Measurements from ENCODE around the gene HMGXB3.

Gene HMGXB3

DNA sequence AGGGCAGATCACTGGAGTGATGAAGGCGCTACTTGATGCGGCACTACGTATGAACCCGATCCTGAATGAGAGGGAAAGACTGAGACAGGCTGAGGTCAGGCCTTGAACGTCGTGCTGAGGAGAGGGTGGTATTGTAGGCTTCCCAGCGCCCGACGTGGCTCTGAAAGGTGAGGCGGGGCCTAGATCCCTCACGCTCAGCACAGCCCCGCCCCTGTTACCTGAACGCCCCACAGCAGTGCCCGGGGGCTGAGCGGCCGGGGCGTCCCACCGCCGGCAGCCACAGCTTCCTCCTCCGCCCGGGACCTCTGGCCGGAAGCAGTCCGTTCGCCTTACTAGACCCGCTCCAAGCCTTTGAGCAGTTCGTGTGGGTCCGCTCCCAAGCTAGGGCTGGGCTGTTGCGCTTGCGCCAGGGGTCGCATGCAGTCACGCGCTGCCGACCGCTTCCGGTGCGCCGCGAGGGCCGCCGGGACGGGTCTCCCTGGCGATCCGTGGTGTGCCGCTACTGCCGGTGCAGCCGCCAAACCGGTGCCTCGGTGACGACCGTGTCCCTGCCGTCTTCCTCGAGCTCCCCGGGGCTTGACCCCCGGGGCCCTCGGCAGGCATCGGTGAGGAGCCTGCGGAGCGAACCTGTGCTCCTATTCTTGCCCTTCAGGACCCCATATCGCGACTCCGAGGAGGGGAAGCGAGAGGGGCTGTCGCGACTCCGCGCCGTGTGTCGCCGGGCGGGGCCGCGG lies at the start of gene HMGXB3, which contains the start of gene TIGD6:
Gene HMGXB3 (plus strand): TSS at position 484 of the 734 bp plus-strand sequence. CDS start 4,114 bp downstream, outside the sequence.
Gene TIGD6 (minus strand): TSS at position 399 of the 734 bp plus-strand sequence. CDS start 4,306 bp downstream, outside the sequence.
- peak; percentile 80 for DNase-seq

DNA sequence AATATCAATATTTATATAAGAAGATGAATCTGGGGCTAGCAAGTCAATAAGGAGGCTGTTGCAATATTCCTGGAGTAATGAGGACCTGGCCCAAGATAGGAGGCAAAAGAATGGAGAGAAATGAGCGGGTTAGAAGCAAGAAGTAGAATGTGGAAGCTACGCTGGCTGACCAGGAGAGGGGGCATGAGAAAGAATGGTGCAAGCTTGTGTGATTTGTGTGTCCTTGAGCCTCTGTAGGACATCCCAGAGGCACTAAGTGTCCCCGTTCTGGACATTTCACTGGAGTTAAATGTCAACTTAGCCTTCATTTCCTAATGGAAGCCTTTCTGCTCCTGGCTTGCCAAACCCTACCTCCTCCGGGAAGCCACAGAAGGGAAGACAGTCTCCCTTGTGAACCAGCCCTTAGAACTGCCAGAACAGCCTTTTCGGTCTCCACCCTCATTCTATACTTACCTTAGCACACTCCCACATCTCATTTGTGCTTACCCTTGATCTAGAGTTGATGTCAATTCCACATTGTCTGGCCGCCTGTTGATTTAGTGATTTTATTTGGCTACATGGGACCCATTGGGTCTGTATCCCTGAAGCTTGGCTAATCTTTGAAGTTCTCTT lies 49.3 kb upstream of the HMGXB3 start:
- no peak for DNase-seq

GRCh38 chr5:149953436-149954121 lies 47.0 kb upstream of the HMGXB3 start:
- no peak for DNase-seq

- no peak for DNase-seq
Observed at GRCh38 chr5:149954798-149955197, 45.7 kb upstream of the HMGXB3 start.

GRCh38 chr5:149956685-149957084 lies 43.9 kb upstream of the HMGXB3 start:
- no peak for DNase-seq

DNA sequence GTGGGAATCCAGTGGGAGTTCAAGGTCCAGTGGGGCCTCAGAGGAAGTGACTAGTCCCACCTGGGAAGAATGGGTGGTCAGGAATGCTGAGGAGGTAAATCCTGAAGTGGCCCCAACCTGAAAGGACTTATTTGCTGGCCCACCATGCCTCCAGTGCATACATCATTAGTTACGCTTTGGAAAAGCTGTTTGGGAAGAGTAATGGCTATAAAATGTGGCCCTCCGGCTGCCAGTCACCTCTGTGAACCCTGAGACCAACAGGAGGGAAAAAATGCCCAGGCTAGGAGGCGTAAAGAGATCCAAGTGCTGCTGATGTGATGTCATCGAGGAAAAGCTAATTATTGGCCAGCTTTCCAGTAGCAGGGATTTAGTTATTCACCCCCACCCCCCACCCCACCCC lies 42.7 kb upstream of the HMGXB3 start:
- no peak for DNase-seq

DNA sequence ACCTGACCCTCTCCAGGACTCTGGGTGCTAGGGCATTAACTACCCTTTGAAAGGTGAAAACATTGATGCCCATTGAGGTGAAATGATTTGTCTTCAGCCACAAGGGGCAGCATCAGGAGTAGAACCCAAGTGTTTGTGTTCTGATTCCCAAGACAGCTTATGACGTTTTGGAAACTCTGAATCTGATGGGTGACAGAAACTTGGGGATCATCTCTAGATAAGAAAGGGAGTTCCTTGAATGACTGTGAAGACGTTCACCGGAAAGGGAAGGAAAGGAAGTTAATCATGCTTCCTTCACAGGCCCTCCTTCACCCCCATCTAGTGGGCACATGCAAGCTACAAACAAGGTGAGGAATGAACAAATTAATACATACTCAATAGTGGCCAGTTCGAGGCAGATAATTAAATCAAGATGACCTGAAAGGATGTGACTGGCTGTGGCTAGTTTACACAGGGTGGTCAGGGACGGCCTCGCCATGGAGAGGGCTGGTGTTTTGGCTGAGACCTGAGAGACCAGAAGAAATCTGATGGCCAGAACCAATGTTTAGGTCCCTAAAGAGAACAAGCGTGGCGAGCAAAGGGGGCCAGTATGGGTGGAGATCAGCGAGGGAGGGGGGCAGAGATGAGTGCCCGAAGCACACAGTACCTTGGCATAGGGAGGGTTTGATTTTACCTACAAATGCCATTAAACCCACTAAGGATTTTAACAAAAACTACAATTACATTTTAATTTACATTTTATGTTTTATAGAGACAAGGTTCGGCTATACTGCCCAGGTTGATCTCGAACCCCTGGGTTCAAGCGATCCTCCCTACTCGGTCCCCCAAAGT lies 40.9 kb upstream of the HMGXB3 start:
- no peak for DNase-seq

DNA sequence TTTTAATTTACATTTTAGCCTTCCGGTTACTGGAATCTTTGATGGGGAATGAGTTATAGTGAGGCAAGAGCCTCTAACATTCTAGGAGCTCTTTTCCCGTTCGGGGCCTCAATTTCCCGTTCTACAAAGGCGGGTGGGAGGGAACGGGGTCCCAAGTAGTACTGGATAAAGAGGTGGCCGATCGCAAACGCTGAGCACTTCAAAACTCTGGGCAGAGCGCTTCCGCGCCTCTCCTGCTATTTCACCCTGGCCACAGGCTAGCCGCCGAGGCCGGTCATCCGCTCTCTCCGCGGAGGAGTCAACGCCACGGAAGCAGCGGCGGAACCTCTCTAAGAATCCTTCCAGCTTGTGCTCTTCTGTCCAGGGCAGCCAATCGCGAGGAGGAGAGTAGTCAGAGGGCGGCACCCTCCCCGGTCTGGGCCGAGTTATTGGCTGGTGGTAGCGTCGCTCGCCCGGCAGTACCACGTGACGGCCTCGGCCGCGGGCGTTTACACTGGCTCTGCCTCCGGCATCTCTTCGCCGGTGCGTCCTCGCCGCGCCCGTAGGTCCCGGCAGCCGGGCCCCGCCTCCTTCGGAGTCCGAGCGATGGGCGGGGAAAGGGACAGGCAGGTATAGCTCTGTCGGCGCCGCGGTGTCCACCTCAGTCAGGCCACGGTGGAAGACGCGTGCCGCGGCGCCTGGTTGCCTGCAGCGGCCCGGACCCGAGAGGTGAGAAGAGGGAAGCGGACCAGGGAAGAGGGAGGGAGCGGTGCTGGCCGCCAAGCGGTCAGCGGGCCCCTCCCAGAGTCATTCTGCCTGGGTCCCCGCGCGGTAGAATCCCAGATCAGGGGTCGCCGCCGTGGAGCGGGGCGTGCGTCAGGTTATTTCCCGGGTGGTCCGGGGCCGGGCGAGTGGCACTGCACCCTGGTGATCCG lies 40.0 kb upstream of the HMGXB3 start, which contains the start of gene SLC26A2:
Gene SLC26A2 (plus strand): TSS at position 487 of the 914 bp plus-strand sequence. CDS start 16,895 bp downstream, outside the sequence.
- DNase-seq: peak; percentile 92

GRCh38 chr5:149961186-149961685 lies 39.3 kb upstream of the HMGXB3 start:
- DNase-seq: no peak

DNA sequence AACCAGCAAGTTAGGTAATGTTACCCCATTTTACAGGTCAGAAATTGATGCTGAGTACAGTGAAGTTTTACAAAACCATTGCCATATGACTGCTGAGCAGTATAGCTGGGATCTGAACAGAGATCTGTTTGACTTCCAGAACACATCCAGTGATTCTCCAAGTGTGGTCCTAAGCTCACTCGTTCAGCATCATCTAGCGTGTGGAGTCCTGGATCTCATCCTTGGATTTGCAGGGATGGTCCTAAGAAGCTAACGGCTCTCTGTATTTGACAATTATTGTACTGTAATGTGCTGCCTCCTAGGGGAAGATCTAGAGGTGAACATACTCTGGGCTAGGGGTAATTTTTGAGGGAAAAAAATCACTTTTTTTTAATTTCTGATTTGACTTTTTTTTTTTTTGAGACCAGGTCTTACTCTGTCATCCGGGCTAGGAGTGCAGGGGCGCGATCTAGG lies 38.6 kb upstream of the HMGXB3 start:
- DNase-seq: peak; percentile 14

- DNase-seq: no peak
Observed at GRCh38 chr5:149962601-149963300, 37.8 kb upstream of the HMGXB3 start.

DNA sequence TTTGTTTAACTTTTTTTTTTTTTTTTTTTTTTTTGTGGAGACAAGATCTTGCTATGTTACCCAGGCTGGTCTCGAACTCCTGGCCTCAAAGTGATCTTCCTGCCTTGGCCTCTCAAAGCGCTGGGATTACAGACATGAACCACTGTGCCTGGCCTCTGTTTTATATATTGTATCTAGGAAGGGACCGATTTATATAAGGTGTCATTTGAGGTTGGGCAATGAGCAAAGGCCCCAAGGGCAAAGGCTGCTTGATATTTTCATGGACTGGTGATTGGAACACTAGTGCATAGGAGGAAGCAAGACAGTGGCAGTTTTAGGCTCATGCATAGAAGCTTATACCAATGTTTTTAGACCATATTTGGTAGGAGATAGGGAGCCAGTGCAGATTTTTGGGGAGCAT lies 36.8 kb upstream of the HMGXB3 start:
- no peak for DNase-seq

GRCh38 chr5:149966946-149967345 lies 33.6 kb upstream of the HMGXB3 start:
- DNase-seq: no peak

DNA sequence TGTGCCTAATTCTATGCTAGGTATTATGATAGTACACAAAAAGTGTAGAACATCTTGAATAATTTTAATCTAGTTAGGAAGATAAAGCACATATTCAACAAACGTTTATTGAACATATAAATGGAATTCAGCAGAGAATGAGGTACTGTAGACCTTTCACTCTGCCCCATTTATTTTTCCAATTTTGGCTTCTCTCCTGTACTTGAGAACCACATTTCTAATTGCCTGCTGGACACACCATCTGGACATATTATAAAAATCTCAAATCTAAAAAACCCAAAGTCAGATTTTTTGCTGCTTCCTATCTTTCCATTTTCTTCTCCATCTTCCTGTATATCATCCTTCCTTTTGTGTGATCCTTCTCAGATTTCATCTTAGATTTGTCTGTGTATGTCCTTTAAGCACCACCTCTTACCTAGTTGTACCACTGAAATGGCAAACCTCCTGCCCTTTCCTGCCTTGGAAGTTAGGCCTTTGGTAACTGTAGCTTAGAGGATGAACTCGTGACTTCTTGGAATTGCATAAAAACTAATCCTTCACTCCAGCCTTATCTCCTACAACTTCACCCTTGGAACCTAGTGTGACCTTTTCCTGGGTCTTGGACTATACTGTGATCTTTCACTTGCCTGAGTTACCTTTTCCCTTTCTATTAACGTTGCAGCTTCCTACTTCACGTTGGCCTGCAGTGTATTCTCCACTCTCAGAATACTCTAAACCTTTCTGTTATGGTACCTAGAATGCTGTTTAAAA lies 31.2 kb upstream of the HMGXB3 start:
- DNase-seq: no peak

GRCh38 chr5:149975409-149975808 lies 25.1 kb upstream of the HMGXB3 start:
- DNase-seq: no peak

DNA sequence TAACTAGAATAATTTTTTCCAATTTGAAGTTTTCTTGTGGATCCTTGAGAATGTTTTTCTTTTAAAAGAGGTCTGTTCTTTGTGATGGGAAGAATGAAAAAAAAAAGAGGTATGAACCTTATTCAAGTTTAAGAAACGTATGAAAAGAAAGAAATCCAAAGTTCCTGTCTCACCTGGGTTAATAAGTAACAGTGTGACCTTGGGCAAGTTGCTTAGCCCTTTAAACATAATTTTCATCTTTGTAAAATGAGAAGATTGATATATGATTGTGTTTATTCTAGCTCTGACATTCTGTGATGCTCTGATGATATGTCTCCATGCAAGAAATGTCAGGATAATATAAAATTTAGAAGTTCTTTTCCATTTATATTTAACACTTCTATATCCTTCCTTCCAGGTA lies 20.6 kb upstream of the HMGXB3 start:
- no peak for DNase-seq

GRCh38 chr5:149981206-149981605 lies 19.3 kb upstream of the HMGXB3 start:
- no peak for DNase-seq

DNA sequence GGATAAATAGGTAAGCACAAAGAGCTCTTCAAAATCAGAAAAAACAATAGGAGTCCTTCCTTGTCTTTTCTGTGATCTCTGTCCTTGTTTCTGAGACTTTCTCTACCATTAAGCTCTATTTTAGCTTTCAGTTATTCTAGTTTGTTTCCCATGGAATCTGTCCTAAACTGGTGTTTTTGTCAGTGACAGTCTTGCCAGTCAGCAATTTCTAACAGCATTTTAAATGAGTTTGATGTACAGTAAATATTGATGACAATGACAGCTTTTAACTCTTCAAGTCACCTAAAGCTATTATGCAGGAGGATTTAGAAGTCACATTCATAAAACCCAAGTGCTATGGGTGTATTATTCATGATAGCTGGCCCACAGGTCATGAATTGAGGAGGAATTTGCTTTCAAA lies 18.0 kb upstream of the HMGXB3 start:
- no peak for DNase-seq

GRCh38 chr5:149988126-149988525 lies 12.4 kb upstream of the HMGXB3 start:
- no peak for DNase-seq
